Left lobe of liver (tissue), 2 donors: Measurements from ENCODE around the gene CCNB2. TPM values are rescaled to one million over a fixed set of nuclear protein-coding genes. Genes with fewer than 3 reads are reported as not detected.
"Not testable (repeated sequence)": the region's sequence is repeated elsewhere in the genome, so short reads cannot be mapped to it uniquely, and the experiment has no call there.

ENCODE experiments used
- ATAC-seq: fragments of 200-7000 bp; cut with Tn5 transposase; one replicate; pipeline ENCODE4 v1.9.1; 2020; ENCODE audit warnings: mild to moderate bottlenecking, moderate library complexity
- DNase-seq: peaks from one replicate; pipeline ENCODE4 v3.0.0-alpha.2; 2020; ENCODE audit warnings: low spot score
- total RNA-seq: library from RNA; stranded (reverse); gene quantifications from one replicate; pipeline ENCODE4 v1.2.1, GENCODE V29; 2021
- donor health status: DM: no; HTN: no; CAD: no; lungs with moderate emphysema.
- donor health status: DM: no; HTN: yes; CAD: no.

Gene CCNB2
- total RNA-seq, 1 donor from 2014 or later, result 0.28 TPM

DNA sequence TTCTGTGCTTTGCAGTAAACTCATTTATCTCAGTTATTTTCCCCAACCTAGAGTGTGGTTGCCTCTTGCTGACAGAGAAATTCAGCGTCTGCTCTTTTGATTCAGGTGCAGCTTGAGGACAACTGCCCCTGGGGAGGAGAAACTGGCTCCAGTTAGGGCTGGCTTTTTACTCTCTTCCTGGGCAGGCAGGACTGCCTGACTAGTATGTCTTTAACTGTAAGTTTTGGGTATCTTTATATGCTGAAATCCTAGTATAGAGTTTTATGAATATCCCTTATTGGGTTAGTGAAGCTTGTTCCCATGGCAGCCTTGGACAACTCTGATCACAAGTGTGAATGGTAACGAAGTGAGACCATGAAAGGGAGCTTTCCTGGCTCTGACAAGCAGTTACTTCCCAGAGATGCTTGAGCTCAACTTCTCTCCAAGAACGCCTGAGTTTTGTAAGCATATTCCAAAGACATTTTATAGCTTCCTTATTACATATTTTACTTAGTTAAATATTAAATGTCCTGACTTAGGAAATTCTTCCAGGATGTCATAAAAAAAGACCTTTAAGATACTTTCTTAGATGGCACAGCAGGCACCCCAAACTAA, 27.1 kb downstream of the CCNB2 start:
- no peak for ATAC-seq
- DNase-seq, result no peak

DNA sequence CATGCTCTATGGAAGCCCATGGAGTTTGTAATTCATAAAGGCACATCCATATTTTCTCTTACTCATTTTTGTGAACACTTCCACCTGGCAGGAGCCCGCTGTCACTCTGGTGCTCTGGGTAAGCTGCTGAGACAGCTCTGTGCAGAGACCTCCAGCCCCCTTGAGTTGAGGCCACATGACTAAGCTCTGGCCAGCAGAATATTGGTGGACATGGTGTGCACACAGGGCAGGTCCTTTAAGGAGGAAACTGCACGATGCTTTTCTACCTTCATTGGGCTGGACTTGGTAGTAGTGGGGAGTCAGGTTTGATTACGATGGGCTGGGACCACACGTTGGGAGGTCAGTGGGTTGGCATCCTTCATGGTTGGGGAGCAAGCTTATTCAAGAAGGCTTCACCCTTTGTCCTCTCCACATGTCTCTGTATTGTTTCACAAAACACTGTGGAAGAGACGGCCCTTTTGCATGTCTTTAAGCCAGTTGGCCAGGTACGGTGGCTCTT, 29.0 kb downstream of the CCNB2 start:
- ATAC-seq (no peak), DNase-seq (no peak)

DNA sequence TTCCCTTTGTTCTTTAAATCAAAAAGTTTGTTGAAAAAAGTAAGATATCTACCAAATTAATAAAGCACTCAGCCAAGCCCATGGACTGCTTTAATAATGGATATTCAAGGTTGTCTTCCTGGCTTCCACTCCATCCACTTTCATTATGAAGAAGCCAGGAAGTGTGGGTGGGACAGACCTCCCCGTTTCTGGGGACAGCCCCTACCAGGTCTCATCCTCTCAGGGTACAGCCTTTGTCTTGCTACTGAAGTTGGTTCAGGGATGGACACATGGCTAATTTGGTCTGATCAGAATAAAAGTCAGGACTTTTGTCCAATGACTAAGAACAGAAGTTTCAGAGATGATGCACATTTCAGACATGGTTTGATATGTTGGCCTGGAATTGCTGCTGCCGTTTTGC, 32.6 kb downstream of the CCNB2 start:
- DNase-seq, result no peak
- no peak for ATAC-seq

DNA sequence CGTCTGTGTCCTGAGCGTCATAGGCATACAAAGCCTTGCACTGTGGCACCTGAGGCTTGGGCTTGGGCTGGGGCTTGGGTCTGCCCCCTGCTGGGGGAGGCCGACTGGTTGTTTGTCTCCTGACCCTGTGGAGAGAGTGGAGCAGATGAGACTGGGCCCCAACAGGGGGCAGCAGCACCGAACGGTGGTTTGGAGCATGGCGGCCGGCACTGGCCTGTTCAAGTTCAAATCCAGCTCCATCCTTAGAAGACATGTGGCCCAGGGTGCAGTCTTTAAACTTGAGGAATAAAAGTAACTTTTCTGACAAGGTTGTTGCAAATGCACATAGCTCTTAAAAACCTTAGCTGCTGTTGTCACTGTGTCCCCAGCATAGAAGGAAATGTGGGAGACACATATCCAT, 33.3 kb downstream of the CCNB2 start:
- peak; percentile 89 for ATAC-seq

DNA sequence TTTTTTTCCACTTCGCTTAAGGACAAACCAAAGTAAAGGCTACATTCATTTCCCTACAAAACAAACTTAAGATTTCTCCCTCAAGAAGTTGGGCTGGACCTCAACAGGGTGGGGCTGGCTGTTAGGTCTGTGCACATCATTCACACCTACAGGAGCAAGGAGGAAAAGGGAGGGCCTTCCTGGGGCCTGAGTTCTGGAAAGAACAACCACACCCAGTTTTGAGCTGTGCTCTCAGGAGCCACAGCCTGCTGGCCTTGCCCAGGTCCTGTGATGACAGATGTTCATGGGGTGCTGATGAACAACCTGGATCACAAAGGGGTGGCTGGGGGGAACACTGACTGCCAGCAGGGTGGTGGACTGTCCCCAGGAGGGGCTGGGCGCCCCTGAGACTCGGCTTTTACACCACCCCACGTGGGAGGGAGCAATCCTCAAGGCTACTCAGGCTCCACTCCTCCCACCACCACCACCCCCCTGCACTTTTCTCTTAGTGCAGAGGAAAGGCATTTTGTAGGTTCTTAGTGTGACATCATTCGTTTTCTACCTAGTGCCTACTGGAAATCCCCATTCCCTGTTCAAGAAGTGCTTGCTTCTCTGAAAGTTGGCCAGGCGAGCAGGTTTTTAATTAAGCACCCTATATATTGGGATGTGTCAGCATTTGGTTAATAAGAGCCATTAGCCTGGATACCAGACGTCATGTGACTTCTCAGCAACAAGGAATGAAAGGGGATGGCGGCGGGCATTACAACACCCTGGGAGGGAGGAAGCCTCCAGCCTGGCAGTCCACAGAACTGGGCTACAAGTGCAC, 35.7 kb downstream of the CCNB2 start:
- no peak for DNase-seq

More for the DNA sequence above, 33.3 kb downstream of the CCNB2 start:
- DNase-seq, result peak; percentile 55

DNA sequence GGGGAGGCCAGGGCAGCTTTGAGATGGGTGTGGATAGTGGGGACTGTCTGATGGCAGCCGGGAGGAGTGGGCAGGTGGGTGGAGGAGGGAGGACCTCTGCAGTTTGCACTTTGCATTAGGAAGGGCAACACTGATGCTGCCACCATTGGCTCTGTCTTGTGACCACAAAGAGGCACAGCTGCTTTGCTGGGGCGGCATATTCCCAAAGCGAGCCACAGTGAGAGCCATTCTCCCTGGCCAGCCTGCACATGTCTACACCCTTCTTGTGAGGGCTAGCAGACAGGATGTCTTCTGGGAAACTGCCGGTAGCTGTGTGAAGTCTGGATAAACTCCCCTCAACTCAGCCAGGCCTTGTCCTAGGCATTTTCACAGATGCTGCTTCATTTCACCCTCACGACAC, 38.3 kb downstream of the CCNB2 start:
- ATAC-seq, result no peak
- no peak for DNase-seq

More for the DNA sequence above, 35.7 kb downstream of the CCNB2 start:
- no peak for ATAC-seq

DNA sequence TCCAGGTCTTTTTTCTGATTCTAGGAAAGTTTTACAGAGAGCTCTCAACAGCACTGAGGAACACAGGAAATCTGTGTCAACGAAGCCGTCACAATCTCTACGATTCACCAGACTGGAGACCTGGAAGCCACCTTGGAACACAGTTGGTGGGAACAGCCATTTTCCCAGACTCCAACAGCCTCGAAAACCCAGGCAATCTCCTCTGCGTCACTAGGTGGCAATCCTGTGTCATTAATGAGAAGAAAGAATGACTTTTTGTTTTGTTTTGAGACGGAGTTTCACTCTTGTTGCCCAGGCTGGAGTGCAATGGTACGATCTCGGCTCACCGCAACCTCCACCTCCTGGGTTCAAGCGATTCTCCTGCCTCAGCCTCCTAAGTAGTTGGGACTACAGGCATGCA, 39.6 kb downstream of the CCNB2 start:
- not testable (repeated sequence) for ATAC-seq, DNase-seq

DNA sequence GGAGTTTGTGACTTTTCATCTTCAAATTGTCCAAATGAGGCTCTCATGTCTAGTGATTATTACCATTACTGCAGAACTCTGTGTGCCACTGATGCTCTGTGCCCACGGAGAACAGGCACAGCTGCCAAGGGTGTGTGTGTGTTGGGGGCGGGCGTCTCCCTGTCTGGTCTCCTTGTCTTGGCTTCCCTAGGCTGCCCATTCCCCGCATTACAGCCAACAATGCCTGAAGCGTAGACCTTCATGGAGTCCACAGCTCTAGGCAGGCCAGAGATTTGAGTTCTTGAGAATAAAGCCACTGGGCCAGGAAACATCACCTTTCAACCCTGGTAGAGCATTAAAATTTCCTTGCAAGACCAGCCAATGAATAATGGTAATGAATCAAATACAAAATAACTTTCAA, 42.7 kb downstream of the CCNB2 start:
- no peak for DNase-seq
- ATAC-seq, result peak; percentile 16

DNA sequence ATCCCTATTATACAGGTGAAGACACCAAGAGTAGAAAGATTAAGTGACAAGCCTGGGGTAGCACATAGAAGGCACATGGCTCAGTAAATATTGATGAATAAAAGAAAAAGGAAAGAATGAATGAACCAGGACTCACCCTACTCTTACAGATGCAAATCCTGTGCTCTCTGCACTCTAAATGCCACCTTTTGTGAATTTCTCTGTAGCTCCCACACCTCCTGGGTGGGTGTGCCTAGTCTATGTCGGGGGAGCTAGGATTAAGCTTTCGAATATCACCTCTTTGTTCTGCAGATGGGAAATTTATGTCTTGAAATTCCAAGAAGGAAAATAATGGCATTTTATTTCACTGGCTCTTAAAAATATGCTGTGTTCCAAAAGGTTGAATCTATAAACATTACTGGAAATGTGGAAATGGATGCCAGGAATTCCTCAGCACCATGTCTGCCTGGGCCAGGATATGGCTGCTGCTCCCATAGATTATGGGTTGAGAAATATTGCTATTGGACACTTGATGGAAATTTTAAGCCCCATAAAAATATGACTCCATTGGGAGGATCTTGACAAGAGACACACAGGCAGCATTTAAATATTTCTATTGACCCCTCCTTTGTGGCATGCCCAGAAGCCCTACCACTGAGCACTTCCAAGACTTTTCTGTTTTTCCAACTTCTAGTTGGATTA, 43.3 kb downstream of the CCNB2 start:
- DNase-seq (no peak), ATAC-seq (no peak)

DNA sequence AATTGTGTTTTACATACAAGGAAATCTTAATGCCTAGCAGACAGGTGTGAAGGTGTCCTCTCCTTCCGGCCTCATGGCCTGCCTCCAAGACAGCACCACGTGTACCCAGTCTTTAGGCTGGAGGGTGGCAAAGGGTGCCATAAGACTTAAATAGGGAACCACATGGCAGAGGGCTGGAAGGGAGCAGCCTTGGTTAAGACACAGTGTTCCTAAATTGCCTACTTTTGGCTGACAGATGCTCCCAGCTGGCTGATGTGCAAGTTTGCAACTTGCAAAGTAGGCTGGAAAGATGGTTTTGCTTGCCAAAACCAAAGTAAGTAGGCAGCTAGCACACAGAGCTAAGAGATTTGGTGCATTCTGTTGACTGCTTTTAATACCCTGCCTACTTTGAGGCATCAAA, 45.2 kb downstream of the CCNB2 start:
- ATAC-seq, result no peak
- no peak for DNase-seq

DNA sequence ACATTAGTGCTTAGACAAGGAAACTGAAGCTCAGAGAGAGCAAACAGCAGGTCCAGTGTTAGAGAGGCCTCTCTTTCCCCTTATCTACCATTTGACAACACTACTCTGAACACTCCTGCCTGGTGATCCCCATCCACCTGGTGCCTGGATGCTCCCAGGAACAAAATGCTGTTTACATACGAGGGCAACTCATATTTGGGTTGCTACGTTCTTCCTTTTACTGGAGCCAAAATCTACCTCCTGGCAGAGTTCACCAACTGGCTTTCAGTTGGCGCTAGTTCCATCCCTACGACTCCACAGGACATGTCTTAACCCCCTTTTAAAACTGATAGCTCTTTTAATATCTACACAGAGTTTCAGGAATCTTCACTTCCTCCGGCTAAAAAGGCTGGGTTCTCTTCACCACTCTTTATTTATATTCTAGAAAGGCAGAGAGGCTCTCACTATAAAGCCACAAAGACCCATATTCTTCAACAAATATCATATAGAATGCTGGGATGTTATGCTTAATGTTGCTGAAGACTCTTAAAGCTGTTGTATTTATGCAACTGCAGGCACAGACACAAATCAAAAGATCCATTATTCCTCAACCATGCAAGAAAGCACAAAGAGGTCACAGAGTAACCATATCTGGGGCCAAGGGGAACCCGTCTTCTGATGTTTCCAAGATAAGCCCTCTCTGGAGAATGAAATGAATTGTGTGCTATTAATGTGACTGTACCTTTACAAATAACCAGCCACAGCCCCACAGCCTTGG, 47.9 kb downstream of the CCNB2 start:
- DNase-seq (no peak), ATAC-seq (no peak)

DNA sequence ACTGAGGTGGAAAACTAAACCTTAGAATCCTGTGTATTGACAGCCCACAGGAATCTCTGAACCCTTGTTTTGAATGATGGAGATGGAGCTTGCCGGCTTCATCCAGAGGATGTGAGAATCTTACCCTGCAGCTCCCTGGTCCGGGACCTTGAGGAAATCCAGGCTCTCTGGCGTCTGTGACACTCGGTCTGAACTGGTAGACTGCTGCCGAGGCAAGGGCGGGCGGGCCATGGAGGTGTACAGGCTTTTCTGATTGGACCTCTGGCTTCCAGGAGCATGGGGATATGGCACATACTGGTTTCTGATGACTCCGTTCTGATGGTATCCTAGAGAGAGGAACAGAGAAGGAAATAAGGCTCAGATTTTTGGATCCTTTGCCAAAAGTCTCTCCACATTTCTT, 48.5 kb downstream of the CCNB2 start:
- no peak for DNase-seq
- ATAC-seq, result no peak

DNA sequence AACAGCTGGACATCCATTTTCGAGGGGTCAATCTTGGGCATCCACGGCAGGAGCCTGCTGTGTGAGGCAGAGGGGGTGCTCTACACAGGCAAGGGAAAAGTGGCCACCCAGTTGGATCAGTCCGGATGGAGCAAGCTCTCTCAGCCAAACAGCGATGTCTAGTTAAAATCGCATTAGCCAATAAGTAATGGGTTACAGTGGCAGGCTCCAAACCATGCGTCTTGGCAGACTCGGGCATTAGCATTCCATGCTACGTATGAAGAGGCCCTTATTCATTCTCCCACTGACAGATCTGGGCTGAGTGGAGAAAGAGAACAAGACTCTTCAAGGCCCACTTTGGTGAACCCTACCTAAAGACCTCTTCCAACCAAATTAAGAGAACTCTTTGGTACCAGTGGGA, 49.3 kb downstream of the CCNB2 start:
- DNase-seq, result no peak
- no peak for ATAC-seq

DNA sequence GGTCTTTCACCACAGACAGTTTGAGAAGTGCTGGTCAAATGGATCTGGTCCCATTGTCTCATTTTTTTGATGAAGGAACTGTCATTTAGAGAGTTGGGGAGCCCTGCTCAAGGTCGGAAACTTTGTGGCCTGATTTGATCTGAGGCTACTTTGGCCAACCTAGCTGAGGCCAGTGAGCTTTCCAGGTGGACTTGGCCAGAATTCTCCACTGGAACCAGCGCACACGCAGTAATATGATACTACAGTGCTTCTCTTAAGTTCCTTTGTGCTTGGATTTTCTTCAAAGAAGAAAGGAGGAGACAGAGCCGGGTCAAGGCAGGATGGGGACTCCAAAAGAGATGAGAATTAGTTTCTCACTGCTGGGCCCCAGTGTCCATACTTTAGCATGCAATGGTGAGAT, 50.5 kb downstream of the CCNB2 start:
- ATAC-seq (no peak), DNase-seq (no peak)

DNA sequence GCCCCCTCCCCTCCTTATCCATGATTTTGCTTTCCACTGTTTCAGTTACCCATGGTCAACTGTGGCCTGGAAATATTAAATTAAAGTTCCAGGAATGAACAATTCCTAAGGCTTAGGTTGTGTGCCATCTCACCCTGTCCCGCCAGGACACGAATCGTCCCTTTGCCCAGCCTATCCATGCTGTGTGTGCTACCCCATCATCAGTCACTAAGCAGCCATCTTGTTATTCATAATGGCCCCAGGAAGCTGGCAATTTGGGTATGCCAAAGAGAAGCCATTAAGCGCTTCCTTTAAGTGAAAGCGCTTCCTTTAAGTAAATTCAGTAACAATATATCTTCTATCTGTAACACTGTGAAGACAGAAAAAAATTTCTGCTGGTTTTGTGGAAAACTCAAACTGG, 52.5 kb downstream of the CCNB2 start:
- no peak for ATAC-seq
- DNase-seq, result no peak

DNA sequence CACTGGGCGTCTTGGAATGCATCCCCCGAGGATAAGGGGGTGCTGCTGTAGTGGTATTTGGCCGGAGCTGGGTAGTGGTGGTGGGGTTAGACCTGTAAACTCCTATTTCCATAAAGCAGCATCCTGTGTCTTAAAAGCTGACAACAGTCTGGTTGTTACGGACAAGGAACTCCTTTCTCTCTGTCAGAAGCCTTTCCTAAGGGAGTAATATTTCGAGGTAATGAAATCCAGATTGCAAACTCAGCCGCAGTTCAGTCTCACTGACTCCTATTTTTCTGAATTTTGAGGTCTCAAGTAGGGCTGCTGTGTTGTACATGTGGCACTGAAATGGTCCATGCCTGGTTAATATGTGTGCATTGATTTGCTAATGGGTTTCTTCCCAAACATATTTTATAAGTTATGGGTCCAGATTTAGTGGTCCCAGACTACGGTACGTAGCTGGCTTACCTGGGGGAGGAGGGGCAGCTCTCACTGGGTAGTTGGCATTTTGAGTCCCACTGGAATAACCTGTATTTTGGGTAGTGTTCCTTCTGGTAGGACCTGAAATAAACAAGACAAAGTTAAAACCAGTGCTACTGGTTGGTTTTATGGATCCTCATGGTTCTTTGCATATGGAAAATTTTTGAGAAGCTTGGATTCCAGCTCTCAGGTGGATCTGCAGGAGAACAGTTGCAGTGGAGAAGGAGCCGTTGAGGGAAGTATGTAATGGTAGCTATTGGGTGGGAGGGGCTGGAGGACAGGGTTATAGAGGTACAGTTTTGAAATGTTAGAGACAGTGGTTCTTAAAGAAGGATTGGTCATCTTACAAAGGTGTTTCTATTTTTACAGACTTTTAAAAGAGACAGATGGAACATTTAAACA, 53.1 kb downstream of the CCNB2 start:
- no peak for ATAC-seq
- DNase-seq, result no peak

DNA sequence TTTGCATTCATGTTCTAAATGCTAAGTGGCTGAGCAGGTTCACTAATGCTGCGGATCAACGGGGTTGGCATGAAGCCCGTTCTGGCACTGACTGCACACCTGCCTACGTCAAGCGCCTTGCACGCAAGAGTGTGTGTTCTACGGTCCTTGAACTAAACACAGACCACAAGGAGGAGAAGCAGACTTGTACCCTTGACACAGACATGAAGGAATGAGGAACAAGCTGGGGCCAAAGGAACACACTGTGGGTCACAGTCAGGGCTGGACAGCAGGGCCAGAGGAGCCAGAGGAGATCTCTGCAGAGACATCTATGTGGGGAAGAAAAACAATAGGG, 53.7 kb downstream of the CCNB2 start:
- DNase-seq (no peak), ATAC-seq (no peak)

DNA sequence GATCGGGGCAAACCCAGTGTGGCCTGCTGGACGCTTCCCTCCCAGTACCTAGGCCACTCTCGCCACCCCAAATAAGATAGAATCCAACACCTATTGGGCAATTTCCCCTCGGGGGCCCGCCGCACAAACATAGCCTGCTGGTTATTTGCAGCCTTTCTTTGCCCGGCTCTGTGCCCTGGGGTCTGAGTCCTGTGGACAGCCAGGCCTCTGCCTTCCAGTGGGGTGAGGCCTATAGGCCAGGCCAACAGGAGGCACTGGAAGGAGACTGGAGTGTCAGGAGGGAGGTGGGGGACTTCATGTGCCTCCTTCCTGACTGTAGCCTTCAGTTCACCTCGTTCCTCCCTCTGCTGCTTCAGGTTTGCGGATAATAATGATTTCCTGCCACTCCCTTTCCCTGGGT, 54.3 kb downstream of the CCNB2 start:
- DNase-seq (no peak), ATAC-seq (no peak)

DNA sequence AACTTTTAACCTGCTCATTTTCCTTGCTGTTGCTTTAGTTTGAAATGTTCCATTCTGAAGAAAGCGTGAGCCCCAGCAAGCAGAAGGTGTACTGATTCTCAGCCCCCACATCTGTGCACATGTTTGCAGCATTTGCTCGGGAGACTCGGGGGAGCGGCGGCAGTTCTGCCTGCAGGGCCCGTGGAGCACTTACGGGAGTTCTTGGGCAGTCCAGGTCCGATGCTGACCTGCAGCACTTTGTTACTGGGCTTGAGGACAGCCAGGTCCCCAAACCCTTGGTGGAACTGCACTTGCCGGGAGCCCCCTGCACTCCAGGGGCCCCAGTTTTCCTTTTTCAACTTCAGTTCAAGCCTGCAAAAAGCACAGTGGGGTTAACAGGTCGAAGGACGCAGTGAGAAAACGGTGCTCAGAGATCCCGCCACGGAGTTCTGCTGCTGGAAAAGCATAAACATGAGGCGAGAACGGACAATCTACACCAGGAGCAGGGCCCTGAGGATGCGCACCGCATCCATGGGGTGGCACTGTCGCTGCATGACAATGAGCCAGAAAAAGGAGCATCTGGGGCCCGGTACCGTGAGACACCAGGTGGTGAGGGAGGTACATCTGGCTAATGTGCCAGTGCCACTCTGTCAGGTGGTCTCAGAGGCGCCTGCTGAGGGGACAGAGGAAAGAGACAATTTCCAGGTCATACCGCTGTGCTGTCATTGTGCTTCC, 56.1 kb downstream of the CCNB2 start:
- DNase-seq, result no peak
- ATAC-seq, result peak; percentile 43

DNA sequence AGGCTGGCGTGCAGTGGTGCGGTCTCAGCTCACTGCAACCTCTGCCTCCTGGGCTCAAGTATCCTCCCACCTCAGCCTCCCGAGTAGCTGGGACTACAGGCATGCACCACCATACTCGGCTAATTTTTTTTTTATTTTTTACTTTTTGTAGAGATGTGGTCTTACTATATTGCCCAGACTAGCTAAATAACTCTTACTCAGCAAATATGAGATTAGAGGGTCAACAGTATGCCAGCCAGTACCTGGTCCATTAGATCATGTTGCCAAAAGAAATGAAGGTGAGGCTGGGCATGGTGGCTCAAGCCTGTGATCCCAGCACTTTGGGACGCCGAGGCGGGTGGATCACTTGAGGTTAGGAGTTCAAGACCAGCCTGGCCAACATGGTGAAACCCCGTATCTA, 57.1 kb downstream of the CCNB2 start:
- DNase-seq, ATAC-seq: not testable (repeated sequence)
